Activated naive CD4-positive, alpha-beta T cell (primary cell): ENCODE results near the gene LGSN.
"Not testable (repeated sequence)": the region's sequence is repeated elsewhere in the genome, so short reads cannot be mapped to it uniquely, and the experiment has no call there.

ENCODE experiments used
- DNase-seq, 4 experiments: peaks; one replicate each; lab custom pipeline; 2025; lab: John Stamatoyannopoulos, UW

The LGSN gene

DNA sequence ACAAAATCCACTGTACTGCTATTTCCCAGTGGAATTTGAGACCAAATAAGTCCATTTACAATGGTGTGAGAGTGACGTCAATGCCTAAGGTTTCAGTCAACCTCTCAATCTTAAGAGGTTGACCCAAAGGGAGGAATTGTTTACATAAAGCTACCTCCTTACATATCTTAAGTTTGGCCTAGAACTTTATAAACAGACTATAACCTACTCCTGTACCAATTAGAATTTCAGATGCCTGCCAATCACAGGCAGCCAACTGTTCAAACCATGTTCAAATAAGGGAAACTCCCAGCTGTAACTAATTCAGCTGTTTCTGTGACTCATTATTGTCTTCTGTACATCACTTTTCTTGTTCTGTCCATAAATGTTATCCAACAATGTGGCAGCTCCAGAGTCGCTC is 14.5 kb downstream of the LGSN start:
- no peak for DNase-seq

GRCh38 chr6:63303476-63303875 is 16.3 kb downstream of the LGSN start:
- DNase-seq, result no peak

GRCh38 chr6:63299667-63300066 is 20.1 kb downstream of the LGSN start:
- no peak for DNase-seq

DNA sequence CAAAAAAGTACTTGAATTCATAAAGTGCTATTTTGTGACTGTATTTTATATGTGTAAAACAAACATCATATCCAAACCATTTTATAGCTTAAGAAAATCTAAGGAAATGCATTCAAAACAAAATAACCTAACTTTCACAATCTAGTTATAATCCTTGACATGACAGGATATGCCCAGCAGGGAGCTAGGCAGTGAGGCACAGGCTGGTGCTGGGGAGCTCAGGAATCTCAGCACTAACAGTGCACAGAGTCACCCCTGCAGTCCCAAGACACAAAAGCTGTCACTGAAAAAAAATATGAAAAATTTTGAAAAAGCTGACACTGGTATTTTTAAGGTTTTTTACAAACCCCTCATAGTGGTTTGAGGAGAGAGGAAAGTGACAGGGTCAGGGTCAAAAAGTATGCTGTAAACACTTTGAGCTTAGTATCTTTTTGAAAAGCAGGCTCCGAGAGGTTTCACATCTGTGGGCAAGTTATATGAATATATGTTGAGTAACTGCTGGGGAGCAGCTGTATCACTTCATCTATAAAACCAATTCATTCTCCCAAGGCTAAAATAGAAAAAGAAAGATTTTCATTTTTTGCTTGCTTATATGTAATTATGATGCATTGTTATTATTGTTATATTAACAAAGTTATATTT is 24.1 kb downstream of the LGSN start:
- DNase-seq, result no peak

DNA sequence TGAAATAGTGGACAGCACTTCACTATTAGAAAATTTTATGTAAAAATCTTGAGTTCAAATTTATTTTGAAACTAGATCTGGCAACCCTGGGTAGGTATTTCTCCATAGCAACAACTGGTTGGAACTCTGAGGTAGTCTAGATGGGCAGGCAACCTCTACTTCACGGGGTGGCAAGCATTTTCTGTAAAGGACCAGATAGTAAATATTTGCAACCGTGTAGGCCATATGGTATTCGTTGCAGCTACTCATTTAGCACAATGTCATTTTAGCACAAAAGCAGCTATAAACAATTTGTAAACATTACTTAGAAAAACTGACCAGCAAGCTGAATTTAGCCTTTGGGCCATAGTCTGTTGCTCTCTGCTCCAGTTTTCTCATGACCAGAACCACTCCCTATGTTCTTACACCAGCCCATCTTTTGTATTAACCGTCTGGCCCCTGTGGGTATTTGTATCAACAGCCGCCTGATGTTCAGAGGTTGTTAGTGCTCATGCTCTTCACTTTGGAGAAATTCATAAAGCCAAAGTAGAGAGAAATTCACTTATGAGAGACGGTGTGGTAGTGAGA is 29.2 kb downstream of the LGSN start:
- DNase-seq, result no peak

DNA sequence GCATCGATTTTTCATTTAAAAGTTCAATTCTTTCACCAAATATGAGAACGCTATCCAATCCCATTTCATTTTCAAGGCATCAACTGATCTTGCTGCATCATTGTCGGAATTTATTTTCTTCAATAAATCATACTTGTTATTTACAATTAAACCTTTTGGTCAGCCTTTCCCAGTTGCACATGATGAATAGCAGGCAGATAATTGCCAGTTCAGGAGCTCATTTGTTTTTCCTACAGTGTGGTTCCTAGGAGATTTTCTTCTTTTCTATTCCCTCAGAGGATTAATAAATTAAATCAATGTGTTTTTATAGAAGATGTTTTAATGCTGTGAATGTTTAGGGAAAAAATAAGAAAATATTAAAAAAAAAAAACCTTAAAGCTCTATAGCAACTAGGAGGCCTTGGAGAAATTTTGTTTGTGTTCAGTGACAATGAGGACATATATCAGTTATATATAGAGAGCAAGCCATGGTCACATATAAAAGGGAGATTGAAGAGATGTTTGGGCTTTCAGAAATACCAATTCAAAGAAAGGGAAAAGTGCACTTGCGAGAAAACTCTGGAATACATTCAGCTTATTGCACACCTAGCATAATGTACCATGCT is 30.4 kb downstream of the LGSN start:
- no peak for DNase-seq

DNA sequence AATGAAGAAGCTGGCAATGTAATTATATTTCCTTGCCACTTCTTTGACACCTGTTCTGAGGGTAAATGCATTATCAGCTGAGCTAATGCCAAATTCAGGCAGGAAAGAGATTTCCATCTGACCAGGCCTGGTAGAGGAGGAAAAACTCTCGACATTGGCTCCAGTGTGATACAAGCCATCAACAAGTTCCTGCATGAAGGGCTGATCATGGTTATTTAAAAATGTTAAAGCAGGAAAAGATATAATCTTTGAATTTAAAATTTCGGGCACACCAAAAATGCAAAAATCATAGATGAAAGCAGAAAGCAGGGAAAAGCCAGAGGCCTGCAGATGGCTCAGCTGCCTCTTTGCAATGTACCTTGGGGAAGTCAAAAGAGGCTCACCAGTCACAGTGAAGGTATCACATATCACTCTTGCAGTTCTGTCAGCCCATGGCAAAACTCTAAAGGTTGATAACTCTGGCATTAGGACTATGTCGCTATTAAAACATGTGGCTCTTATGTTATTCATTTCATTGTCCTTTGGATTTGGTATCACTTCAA is 39.1 kb downstream of the LGSN start:
- DNase-seq, result no peak

DNA sequence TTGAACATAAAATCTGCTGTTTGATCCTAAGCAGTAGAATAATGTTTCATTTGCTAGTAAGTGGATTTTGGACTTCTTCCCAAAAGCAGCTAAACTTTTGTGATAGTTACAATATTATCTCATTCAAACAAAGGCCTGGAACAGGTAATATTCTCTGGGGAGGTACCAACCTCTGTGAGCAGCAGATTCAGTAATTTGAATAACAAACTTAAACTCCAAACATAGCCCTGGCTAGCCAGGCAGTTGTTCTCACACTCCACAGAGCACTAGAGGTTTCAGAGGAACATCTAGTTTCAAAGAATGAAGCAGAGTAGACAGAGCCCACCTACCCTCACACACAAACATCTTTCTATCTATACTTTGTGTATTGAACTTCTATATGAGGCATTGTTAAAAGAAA is 40.9 kb downstream of the LGSN start:
- no peak for DNase-seq

DNA sequence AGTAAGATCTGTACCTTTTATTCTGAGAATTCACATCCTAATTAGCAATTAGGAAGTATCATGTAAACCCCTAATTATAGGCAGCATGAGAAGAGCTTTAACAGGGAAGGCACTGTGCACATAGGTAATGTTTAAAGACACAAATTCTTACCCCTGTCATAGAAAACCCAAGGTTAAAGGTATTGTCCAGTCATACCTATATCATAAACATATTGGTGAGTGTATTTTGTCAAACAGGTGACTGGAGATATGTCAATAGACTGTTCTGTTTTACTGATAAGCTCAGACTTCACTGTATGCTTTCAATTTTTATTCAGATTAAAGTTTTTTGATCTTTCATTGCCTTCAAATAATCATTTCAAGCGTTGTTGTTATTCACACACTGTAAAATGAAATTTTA is 43.8 kb downstream of the LGSN start:
- DNase-seq, result no peak

DNA sequence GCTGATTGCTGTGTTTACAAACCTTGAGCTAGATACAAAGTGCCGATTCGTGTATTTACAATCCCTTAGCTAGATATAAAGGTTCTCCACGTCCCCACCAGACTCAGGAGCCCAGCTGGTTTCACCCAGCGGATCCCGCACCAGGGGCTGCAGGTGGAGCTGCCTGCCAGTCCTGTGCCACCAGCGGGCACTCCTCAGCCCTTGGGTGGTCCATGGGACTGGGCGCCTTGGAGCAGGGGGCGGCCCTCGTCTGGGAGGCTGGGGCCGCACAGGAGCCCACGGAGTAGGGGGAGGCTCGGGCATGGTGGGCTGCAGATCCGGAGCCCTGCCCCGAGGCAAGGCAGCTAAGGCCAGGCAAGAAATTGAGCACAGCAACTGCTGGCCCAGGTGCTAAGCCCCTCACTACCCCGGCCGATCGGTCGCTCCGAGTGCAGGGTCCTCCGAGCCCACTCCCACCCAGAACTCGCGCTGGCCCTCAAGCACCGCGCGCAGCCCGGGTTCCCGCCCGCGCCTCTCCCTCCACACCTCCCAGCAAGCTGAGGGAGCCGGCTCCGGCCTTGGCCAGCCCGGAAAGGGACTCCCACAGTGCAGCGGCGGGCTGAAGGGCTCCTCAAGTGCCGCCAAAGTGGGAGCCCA is 44.9 kb downstream of the LGSN start:
- not testable (repeated sequence) for DNase-seq

DNA sequence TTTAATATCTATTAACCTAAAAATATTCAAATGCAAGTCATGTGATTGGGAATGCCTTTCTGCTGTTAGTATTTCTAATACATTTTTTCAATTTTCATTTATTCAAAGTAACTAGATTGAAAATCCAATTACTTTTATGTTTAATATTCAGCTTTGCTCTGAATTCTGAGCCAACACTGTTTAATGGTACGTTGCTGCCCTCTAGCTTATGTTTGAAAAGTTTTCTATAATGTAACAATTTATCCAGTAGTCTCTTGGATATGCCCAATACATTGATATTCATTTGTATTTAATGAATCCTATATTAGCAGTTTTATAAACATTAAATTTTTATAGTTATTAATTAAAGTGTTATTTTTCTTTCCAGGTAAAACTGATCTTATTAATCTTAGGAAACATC is 47.4 kb downstream of the LGSN start:
- DNase-seq, result no peak

DNA sequence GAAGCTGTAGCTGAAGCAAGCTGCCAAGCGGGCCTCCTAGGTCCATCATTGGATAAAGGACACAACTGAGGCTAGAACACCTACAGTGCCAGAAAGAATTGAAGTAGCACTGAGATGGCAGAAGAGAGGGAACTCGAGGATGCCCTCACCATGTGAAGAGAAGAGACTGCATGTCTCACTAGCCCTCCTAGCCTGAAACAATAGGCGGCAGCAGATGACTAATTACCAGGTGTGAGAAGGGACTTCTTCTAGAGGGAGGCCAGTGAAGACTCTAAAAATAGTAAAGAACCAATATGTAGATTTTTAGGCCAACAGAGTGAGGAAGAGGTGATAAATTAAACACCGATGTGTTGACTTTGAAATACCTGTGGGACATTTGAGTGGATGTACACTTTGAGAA is 50.3 kb downstream of the LGSN start:
- DNase-seq, result no peak

- no peak for DNase-seq
Observed at GRCh38 chr6:63268574-63268973, 51.2 kb downstream of the LGSN start.

- no peak for DNase-seq
Observed at GRCh38 chr6:63267828-63268227, 52.0 kb downstream of the LGSN start.

DNA sequence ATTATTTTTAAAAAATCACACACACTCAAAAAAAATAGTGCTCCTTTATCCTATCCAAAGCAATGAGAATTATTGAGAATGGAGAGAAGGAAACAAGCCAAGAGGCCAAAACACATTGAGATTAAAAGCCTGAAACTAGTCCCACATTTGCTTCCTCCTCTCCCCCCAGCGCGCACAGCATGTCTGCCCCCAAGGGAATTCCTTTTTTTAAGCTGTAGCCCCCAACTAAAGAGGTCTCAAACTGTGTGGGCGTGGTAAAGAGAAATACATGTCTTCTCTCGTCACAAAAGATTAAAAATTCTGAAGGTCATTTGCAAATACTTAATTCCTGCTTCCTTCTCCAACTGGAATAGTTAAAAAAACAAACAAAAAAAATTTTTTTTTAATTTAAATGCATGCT is 52.7 kb downstream of the LGSN start:
- DNase-seq, result no peak

GRCh38 chr6:63263444-63263843 is 56.3 kb downstream of the LGSN start:
- DNase-seq, result no peak

GRCh38 chr6:63261820-63262219 is 58.0 kb downstream of the LGSN start:
- no peak for DNase-seq

DNA sequence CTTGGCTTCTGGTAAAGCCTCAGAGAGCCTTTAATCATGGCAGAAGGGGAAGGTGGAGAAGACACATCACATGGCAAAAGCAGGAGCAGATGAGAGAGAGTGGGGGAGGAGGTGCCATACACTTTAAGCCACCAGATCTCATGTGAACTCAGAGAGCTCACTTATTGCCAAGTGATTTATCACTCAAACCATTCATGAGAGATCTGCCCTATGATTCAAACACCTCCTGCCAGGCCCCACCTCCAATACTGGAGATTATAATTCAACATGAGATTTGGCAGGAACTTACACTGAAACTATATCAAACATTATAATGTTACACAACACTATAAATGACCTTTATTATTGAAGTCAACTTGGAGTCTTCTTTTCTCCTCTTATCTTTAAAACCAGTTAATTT is 60.6 kb downstream of the LGSN start:
- DNase-seq, result no peak

- no peak for DNase-seq
Observed at GRCh38 chr6:63249875-63250482, 69.8 kb downstream of the LGSN start.

DNA sequence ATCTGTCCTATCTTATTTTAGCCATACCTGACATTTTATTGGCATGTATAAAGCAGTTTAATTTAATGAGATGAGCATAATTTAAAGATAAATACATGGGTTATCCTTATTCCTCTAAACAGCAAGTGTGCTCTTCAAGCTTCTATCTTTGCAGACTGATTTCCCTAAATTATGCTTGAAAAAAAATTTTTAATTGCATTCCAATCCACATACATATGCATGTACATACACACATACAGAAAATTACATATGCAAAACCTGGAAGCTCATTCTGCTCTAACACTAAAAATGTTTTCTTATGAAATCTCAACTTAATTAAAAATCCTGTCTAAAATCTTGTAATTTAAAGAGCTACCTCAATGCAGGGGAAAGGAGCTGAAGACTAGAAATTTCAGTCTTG is 73.2 kb downstream of the LGSN start:
- DNase-seq, result no peak

- DNase-seq, result no peak
Observed at GRCh38 chr6:63245909-63246308, 73.9 kb downstream of the LGSN start.

- DNase-seq, result no peak
Observed at GRCh38 chr6:63245420-63245819, 74.4 kb downstream of the LGSN start.

DNA sequence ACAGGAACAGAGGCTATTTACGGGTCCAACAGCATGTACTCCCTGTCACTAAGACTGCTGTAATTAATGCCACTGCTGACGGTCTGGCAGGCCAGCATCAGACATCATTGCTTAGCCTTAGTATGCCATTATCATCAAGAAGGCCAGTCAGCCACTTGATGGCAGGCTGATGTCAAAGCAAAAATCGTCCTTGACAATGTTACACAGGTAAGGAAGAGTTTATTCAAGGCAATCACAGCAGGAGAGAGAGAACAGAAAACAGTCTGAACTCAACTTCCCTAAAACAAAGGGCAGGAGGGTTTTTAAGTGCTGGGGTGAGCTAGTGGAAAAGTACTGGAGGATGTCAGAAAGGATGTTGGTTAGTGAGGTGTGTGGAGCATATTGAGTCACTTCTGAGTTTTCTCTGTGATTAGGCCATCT is 83.4 kb downstream of the LGSN start:
- DNase-seq, result no peak
